Medulla oblongata (tissue), 1 donor: Measurements from ENCODE around the gene SLC25A23.
A peak's percentile ranks its signal among the peaks of the same experiment; 100 is the strongest.
"Not testable (repeated sequence)": the region's sequence is repeated elsewhere in the genome, so short reads cannot be mapped to it uniquely, and the experiment has no call there.

Source experiments
- DNase-seq: peaks from one replicate; pipeline ENCODE4 v3.0.0-alpha.2; 2015; ENCODE audit errors: extremely low spot score

SLC25A23 gene

DNA sequence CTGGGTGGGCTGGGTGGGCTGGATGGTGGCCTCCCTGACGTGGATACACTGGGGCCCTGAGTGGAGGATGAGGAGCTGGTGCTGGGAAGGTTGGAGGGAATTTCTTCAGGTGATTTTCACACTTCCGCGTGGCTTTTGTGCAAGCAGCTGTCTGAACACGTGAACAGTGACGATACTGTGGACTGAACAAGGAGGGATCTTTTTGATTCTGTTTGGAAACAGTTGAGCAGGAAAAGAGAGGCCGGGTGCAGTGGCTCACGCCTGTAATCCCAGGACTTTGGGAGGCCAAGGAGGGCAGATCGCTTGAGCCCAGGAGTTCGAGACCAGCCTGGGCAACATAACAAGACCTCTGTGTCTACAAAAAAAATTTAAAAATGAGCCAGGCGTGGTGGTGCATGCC is 57.5 kb downstream of the SLC25A23 start:
- no peak for DNase-seq

DNA sequence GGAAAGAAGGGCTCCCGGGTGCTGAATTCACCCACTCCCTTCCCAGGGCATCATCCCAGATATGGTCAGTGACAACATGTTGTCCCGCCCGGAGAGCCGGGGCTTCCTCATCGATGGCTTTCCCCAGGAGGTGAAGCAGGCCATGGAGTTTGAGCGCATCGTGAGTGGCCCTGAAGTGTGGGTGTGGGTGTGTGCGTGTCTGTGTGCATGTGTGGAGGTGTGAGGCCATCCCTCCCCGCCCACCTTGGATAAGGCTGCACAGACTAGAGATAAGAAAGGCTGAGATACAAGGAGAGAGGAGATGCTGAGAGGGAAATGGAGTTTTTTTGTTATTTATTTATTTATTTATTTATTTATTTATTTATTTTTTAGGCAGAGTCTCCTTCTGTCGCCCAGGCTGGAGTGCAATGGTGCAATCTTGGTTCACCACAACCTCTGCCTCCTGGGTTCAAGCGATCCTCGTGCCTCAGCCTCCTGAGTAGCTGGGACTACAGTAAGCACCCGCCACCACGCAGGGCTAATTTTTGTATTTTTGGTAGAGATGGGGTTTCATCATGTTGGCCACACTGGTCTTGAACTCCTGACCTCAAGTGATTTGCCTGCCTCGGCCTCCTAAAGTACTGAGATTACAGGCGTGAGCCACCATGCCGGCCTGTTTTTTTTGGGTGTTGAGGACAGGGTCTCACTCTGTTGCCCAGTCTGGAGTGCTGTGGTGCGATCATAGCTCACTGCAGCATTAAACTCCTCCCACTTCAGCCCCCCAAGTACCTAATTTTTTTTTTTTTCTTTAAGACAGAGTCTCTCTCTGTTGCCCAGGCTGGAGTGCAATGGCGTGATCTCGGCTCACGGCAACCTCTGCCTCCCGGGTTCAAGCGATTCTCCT is 59.3 kb downstream of the SLC25A23 start:
- not testable (repeated sequence) for DNase-seq

DNA sequence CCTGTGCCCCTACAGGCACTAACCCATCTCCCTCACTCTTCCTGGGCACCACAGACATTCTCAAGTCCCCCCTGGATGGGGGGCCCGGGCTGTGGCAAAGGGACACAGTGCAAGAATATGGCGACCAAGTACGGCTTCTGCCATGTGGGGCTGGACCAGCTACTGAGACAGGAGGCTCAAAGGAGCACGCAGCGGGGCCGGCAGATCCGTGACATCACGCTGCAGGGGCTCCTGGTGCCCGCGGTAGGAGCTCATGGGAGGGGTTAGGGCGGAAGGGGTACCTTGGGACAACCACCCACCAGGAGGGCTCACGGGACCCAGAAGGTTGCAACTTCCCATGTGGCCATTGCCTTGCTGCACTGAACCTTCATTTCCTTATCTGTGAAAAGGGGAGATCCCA is 63.3 kb downstream of the SLC25A23 start:
- DNase-seq = no peak

- no peak for DNase-seq
Observed at GRCh38 chr19:6394831-6395230, 64.8 kb downstream of the SLC25A23 start.

GRCh38 chr19:6393983-6394412 is 65.6 kb downstream of the SLC25A23 start:
- no peak for DNase-seq

DNA sequence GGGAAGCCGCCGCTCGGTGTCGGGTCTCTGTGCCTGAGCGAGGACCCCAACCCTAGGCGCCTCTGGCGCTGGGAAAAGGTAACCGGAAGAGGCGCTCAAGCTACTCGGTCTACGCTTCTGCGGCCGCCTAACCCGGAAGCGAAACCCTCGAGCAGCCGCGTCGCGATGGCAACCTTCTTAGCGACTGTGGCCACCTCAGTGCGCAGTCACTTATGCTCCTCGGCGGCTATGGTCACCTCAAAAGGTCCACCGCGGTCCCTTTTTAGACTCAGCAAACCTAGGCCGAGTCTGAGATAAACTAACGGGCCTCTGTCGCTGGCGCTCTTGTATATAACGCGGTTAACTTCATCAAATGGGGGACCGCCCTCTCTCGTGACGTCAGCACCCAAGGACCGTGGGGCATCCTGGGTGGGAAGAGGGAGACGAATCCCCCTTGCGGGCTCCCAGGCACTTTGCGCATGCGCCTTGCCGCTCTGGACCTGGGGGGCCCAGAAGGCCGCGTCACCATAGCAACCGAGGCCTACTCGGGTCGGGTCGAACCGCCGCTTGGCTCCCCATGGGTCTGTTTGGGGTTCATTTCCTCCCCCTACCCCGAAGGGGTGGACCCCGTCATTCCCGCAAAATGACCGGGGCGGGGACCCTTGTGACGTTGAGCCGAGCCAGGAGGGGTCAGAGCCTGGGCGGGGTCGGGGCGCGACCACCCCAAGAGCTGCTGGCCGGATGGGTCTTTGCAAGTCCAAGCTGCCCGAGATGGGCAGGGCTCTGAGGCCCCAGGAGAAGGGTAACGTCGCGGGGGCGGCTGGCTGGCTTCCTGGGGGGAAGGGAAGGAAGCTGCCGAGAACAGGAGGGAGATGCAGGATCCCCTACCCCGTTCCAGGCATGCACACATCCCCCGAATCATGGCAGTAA is 66.3 kb downstream of the SLC25A23 start, which contains the start of gene GTF2F1:
Gene GTF2F1, minus strand, starts transcription at position 91 of the 909 bp plus-strand sequence. CDS start 169 bp downstream, outside the sequence.
- peak; percentile 97 for DNase-seq

DNA sequence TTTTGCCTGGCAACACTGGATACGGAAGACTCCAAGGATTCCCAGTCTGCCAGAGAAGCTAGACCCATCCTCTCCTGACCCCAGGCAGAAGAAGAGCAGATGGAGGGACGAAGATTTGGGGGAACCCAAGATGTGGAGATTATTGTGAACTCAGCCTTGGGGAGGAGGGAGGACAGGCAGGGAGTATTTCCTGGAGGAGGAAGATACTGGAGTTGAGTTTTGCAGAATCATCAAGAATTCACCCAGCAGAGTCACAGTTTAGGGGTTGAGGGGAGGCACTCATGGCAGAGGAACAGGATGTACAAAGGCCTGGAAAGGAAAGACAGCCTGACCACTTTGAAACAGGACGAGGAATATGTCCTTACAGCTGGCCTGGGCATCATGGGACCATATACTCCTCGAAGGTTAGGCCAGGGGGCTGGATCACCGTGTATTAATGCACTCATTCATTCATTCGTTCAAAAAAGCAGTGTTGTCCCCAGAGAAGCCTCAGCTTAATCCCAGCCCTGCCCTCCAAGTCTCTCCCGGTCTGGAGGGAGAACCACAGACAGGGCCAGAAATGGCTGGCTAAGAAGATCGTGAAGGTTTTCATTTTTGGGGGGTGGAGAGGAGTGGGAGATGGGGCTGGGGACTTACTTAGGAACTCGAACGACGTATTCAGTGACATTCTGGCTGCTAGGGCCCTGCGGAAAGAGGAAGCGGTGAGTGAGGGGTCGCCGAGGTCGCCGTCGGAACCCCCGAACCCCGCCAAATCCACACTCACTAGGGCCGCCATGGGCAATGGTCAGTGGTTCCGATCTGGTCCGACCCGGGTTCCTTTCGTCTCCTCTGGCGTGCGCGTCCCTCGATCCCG is 67.1 kb downstream of the SLC25A23 start:
- no peak for DNase-seq
